Activated T-cell treated with anti-CD3 and anti-CD28 coated beads for 24 hours (primary cell): ENCODE measurements around the gene TCP10L.
A peak's percentile ranks its signal among the peaks of the same experiment; 100 is the strongest.
"Not testable (repeated sequence)": the region's sequence is repeated elsewhere in the genome, so short reads cannot be mapped to it uniquely, and the experiment has no call there.

Experiments
- DNase-seq: peaks from one replicate; pipeline ENCODE4 v3.0.0-alpha.2; 2020; ENCODE audit warnings: low read depth

Gene TCP10L

DNA sequence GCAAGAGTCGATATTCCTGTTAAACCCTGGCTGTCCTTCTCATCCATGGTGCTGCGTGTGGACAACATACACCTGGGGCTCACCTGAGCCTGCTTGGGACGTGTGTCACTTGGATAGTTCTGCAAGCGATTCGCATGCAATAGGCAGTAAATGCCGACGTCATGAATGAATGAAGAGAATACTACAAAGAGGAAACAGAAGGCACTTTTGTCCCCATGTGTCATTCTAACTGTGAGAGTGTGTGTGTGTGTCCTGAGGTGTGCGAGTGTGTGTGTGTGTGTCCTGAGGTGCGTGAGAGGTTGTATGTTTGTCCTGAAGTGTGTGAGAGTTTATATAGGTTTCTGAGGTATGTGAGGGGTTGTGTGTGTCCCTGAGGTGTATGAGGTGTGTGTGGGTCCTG is 647 bp upstream of the TCP10L start:
- no peak for DNase-seq

DNA sequence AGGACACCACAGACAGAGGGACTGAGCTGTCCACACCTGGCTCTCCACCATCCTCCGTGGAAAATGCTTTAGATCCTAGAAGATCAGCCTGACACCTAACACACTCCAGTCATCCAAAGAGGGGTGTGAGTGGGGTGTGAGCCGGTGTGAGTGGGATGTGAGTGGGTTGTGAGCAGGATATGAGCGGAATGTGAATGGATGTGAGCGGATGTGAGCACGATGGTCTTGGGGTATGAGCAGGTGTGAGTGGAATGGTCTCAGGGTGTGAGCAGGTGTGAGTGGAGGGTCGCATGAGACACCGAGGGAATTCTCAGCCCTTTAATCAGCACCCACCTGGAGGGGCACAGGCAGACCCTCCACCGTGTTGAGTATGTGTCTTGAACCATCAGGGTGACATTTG is 851 bp downstream of the TCP10L start:
- no peak for DNase-seq

DNA sequence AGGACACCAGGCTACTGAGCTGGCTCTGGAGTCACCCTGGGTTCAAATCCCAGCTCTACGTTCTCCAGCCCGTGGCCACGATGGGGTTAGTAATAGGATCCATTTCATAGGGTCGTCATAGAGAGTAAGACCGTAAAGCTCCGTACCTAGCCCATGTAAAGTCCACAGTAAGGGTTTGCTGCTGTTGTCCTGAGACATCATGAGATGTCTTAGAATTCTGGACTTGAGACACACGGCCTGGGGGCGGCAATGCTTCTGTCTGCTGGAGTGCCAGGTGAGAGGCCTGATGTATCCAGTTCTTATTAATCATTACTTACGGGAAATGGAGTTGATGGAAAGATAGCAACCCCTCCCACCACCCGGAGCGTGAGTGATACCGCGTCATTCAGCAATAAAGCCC is 3.6 kb downstream of the TCP10L start:
- no peak for DNase-seq

DNA sequence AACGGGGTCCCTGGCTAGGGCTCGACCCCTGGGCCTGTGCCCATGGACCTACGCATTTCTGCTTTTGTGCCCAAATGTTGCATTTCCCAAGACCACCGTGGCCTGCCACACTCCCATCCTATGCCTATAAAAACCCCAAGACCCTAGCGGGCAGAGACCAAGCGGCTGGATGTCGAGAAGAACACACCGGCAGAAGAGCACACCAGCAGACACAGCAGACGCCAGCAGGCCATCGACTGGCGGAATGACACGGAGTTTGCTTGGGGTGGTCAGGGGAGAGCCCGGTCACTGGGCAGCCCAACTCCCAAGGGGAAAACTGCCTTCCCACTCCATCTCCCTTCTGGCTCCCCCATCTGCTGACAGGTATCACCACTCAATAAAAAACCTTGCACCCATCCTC is 4.4 kb downstream of the TCP10L start:
- DNase-seq: no peak

DNA sequence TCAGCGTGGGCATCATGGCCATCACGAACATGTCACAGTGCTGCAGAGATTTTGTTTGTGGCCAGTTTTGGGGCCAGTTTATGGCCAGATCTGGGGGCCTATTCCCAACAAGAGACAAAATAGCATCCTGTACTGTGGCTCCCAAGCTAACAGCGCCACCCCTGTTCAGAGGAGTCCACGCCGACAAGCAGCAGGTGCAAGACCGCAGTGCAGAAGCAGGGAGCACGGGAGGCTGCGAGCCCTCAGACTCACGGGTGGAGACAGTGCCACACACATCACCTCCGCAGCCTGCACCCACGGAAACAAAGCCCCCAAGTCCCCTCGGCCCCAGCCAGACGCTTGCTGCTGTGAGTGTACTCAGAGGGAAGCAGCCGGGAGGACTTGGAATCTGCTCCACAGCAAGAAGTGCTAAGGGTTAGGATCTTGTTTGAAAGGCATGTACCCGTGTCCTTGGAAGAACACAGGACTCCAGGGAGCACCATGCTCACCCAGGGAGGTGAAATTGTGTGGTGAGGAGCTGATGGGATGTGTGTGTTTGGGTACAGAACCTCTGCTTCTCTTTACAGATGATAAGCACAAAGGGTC is 7.1 kb downstream of the TCP10L start:
- DNase-seq: no peak

DNA sequence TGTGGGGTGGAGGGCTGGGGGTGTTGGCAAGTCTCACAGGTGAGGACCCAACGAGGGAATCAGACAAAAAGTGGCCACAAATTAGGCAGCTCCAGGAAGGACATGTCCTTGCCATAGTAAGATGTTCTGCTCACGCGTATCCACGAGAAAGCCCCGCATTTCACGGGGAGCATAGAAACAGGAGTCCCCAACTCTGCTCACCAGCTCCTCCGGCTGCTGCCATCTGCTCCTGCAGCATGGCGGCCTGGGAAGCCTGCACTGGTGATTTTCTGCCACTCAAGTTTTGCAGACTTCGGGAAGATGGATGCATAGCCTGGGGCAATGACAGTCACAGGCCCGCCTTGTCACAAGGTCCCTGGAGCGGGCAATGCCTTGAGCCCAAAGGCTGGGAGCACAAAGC is 9.3 kb downstream of the TCP10L start:
- DNase-seq: no peak

DNA sequence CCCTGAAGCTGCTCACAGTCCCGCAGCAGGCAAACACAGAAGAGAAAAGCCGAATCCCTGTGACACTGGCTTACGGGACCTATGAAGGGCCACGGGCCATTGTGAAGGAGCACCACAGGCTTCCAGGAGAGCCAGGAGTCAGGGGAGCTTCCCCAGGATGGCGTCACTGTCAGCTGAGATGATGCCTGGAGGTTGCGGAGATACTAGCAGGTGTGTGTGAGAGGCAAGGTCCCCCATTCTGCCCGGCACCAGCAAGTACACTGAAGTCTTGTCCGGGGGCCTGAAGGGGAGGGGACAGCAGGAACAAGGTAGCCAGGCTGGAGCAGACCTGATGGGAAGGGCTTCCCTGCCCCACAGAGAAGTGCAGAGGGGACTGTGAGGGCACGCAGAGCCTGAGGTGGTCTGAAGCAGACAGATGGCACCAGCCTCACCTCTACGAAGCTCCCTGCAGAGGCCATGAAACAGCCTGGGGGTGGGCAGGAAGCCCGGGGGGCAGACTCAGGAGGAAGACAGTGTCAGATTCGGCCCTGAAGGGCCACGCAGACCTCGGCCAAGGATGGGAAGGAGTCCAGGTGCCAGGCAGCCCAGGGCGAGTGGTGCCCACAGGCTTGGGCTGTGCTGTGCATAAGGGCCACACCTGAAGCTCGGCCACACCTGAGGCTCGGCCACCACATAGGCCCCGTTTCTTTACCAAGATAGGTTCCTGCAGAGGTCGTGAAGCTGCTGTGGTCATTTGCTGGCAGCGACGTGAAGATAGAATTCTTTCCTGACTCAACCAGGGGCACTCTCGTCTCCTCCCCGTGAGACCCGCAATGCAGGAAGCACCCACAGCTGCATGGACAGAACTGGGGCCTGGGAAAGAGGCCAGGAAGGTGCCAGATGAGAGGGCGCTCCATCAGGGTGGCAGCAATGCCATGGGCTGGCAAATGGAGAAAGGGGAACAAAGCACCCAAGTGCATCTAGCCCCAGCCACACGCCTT is 10.1 kb downstream of the TCP10L start:
- no peak for DNase-seq

DNA sequence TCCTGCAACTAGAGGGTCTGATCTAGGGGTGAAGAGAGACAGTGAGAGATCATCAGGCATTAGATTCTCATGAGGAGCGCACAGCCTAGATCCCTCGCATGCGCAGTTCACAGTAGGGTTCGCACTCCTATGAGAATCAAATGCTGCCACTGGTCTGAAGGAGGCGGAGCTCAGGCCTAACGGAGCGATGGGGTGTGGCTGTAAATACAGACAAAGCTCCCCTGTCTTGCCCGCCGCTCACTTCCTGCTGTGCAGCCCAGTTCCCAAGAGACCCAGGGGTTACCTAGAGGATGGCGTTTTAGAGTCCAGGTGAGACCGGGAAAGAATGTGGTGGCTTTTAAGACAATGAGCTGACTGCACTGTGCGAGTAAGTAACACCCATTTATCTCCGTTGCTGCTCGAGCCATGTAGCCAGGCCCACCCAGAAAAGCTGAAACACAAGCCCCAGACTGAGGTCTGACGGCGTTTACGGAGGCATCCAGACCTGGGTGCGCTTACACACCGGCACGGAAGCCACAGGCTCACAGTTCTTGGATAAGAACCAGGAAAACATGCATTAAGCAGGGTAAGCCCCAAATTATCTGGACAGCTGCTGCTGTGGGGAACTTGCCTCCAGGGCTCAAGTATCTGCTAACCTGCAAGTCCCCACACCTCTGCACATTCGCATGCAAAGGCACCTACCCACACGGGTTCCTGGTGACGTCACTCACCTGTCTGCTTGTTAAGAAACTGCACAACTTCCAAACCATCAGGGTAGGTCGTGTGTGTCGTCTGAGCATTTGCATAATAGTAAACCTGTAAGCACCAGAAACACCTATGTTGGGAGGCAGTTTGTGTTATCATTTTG is 12.5 kb downstream of the TCP10L start:
- no peak for DNase-seq

DNA sequence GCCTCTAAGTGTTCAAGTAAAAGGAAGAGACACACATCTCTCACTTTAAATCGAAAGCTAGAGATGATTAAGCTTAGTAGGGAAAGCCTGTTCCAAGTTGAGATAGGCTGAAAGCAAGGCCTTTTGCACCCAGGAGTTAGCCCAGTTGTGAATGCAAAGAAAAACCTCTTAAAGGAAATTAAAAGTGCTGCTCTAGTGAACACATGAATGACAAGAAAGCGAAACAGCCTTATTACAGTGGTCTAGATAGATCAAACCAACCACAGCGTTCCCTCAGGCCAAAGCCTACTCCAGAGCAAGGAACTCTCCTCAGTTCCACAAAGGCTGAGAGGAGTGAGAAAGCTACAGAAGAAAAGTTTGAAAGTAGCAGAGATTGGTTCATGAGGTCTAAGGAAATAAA is 14.9 kb downstream of the TCP10L start:
- no peak for DNase-seq

DNA sequence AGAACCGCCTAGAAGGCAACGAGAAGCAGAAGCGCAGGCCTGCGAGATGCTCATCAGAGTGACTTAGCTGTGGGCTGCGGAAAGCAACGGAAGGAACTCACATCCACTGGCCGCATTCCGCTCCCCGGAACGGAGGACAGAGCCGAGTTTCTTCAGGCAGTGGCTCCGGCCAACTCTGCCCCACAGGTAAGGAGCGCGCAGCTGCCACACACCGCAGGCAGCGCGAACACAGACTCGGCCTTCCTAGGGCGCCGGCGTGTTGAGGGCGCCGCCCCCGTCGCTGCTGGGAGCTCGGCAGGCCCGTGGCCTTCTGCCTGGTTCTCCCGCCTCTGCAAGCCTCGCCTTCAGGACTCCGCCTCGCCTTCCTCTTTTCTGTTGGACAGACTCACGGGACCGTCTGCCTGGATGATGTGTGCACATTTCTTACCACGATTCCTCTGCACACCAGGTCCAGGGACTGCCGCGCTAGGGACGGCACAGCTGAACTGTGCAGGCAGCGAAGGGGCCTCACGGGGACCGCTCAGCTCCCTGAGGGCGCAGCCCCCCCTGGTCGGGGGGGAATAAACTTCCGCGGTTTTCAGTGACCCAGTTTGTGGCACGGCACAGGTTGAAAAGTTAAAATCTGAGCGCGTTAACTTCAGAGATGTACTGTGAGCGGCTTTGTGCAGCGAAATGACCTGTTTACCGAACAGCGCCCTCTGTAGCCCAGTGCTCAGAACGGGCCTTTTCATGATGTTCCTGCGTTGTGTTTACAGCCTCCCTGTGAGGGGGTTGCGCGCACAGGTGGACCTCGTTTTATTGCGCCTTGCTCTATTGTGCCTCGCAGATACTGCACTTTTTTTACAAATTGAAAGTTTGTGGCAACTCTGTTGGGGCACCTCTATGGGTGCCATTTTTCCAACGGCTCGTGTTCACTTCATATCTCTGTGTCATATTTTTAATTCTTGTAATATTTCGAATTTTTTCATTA is 15.8 kb downstream of the TCP10L start:
- DNase-seq: peak; percentile 66

DNA sequence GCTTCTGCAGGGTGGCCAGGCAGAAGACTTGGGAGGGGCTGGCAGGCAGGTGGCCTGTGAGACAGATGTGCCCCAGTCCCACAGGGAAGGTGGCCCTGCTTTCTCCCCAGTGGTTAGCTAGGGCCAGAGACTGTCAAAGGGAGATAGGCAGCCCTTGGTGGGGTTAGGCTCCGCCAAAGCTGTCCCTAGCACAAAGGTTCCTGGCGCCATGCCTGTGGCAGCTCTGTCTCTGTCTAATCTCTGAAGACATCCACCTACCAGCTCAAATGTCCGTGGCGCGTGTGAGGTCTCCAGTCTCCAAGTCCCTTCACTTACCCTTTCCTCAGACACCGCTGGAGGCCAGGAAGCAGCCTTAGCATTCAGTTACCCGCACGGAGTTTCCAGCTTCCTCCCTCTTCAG is 17.7 kb downstream of the TCP10L start:
- DNase-seq: no peak

DNA sequence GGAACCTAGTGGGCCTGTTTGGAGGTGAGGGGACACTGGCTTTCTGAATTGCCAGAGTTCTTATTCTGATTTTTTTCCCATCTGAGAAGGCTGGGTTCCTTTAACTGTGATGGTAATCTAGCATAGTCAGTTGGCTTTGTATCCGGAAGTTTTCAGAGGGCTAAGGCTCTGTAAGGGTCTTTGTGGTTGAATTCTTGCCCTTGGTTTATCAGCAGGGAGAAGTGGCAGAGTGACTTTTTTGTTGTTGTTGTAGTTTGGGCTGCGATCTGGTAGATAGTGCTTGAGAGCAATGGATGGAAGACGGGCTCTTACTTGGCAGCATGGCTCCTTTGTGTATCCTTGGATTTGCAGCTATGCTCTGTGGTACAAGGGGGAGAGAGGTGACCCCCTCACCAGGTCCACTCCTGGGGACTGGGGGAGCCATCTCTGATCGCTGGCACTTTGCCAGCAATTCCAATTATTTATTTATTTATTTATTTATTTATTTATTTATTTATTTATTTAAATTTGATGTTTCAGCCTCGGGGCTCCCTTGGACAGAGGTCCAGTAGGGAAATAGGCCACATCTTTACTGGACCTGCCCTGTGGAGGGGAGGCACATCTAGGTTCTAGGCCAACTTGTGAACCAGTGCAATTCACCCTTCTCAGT is 18.5 kb downstream of the TCP10L start:
- DNase-seq: no peak

DNA sequence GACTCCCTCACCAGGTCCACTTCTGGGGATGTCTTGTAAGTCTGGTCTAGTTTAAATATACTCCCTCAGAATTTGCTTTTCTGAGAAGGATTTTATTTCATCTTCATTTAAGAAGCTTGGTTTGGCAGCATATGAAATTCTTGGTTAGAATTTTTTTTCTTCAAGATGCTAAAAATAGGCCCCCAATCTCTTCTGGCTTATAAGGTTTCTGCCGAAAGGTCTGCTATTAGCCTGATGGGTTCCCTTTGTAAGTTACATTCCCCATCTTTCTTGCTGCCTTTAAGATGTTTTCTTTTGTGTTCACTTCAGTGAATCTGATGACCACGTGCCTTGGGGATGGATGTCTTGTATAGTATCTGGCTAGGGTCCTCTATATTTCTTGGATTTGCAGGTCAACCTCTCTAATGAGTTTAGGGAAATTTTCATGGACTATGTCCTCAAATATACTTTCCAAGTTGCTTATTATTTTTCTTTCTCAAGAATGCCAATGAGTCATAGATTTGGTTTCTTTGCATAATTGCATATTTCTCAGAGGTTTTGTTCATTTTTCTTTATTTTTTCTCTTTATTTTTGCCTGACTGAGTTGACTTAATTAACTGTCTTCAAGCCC is 19.4 kb downstream of the TCP10L start:
- no peak for DNase-seq

DNA sequence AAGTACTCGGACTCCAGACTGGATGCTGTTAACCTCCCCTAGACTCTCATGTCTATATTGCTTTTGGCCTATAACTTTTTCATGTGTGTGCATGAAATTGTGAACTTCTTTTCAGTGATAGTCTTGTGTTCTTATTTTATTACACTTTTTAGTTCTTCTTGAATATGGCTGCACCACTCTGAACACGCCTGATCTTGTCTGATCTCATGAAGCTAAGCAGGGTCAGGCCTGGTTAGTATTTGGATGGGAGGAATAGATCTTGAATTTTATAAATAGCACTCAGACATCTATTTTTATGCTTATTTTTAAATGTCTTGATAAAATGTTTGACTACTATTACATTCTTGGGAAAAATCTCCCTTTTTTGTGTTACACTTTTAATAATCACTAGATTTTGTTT is 22.4 kb downstream of the TCP10L start:
- no peak for DNase-seq

DNA sequence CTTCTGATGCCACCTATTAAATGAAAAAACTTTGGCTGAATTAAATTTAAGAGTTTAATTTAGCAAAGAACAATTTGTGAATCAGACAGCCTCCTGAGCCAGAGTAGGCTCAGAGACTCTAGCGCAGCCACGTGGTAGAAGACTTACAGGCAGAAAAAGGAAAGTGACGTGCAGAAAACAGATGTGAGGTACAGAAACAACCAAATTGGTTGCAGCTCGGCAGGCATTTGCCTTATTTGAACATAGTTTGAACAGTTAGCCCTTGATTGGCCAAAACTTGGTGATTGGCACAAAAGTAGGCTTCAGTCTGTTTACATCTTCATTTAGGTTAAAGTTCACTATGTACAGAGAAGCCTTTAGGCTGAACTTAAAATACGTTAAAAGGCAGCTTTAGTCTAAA is 22.9 kb downstream of the TCP10L start:
- no peak for DNase-seq

DNA sequence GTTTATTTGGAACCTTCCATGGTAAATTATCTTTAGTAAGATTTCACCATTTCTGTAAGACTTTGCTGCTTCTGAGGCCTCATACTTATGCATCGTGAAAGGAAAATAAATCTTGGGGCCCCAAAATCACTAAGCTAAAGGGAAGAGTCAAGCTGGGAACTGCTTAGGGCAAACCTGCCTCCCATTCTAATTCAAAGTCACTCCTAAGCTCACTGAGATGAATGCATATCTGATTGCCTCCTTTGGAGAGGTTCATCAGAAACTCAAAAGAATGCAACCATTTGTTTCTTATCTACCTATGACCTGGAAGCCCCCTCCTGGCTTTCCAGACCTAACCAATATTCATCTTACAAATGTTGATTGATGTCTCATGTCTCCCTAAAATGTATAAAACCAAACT is 23.8 kb downstream of the TCP10L start:
- not testable (repeated sequence) for DNase-seq

DNA sequence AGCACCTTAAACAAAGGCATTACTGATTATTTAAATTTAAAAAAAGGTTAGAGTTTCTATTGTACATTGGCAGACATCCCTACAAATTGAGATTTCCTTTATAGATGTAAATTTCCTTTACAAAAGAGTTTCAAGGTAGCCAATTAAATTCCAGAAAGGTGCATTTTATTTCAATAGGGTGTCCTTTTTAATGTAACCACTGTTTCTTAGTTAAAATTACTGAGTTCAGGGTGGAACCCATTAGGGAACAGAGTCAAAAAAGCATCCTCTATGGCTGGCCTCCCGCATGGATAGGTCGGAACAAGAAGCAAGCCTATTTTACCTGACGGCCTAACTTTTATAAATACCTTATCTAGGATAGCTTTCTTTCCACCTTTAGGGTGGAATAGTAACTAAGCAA is 24.4 kb downstream of the TCP10L start:
- DNase-seq: no peak

DNA sequence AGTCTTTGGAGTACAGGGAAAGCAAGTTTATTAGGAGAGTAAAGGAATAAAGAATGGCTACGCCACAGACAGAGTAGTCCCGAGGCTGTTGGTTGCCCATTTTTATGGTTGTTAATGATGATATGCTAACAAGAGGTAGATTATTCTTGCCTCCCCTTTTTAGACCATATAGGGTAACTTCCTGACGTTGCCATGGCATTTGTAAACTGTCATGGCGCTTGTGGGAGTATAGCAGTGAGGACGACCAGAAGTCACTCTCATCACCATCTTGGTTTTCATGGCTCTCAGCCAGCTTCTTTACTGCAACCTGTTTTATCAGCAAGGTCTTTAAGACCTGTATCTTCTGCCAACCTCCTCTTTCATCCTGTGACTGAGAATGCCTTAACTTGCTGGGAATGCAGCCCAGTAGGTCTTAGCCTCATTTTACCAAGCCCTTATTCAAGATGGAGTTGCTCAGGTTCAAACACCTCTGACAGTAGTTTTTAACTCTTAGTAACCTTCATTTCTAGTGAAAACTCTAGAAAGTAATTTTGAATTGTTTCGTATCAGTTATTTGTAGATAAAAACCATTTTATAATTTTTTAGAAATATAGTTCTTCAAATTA is 26.2 kb downstream of the TCP10L start:
- DNase-seq: no peak

DNA sequence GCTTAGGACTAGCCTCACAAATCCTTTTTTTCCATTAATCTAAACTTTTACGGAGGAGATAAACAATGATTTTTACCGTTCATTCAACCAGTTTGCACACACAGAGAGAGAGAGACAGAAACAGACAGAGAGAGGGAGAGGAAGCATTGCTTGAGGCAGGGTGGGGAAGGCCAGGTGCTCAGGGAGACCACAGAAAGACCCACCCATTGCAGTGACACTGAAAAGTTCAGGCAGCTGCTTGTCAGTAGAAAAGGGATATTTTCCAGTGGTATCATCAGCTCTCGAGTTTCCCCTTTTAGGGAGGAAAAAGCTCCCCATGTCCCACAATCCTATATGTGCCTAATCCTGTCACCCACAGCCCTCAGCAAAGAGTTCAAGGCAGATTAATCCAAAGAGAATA is 27.2 kb downstream of the TCP10L start:
- DNase-seq: no peak
